ENCODE results near the gene CFAP68. TPM values are rescaled to one million over a fixed set of nuclear protein-coding genes. Genes with fewer than 3 reads are reported as not detected.
"Not testable (repeated sequence)": the region's sequence is repeated elsewhere in the genome, so short reads cannot be mapped to it uniquely, and the experiment has no call there.

The CFAP68 gene
- total RNA-seq, 1 donor from 2014 or later: 4.0 TPM

GRCh38 chr11:111870522-111870885 is 8.8 kb upstream of the CFAP68 start:
- no peak for DNase-seq (ENCODE audit: low read depth in 2 of 2)

- peak; percentile 86 to 88 for DNase-seq (ENCODE audit: low read depth in 2 of 2)
These were observed 8.3 kb upstream of the CFAP68 start, which contains the start of gene ALG9 for GRCh38 chr11:111870886-111871692. Gene ALG9, minus strand, starts transcription at chr11:111871581. Its CDS starts 99 bp downstream, at chr11:111871482.

GRCh38 chr11:111871693-111872161 is 7.6 kb upstream of the CFAP68 start:
- peak in 1 of 2 donors; percentile 20 for DNase-seq (ENCODE audit: low read depth in 2 of 2)

- peak in 1 of 2 donors; percentile 18 for DNase-seq (ENCODE audit: low read depth in 2 of 2)
These were observed 924 bp upstream of the CFAP68 start for GRCh38 chr11:111878385-111878848.

GRCh38 chr11:111879637-111879960 is 258 bp downstream of the CFAP68 start:
- no peak for DNase-seq (ENCODE audit: low read depth in 2 of 2)

- DNase-seq (ENCODE audit: low read depth in 2 of 2): no peak
These were observed 2.9 kb downstream of the CFAP68 start for GRCh38 chr11:111882202-111882601.

GRCh38 chr11:111885053-111885452 is 5.7 kb downstream of the CFAP68 start:
- not testable (repeated sequence) for DNase-seq (ENCODE audit: low read depth in 2 of 2)

GRCh38 chr11:111886032-111886431 is 6.7 kb downstream of the CFAP68 start:
- no peak for DNase-seq (ENCODE audit: low read depth in 2 of 2)

GRCh38 chr11:111886844-111887243 is 7.5 kb downstream of the CFAP68 start:
- DNase-seq (ENCODE audit: low read depth in 2 of 2): no peak

GRCh38 chr11:111905411-111905810 is 26.1 kb downstream of the CFAP68 start:
- DNase-seq (ENCODE audit: low read depth in 2 of 2): no peak

GRCh38 chr11:111906680-111907079 is 27.3 kb downstream of the CFAP68 start:
- DNase-seq (ENCODE audit: low read depth in 2 of 2): no peak

- DNase-seq (ENCODE audit: low read depth in 2 of 2): no peak
These were observed 29.4 kb downstream of the CFAP68 start for GRCh38 chr11:111908639-111909305.

GRCh38 chr11:111909378-111909777 is 30.0 kb downstream of the CFAP68 start:
- DNase-seq (ENCODE audit: low read depth in 2 of 2): no peak

GRCh38 chr11:111910676-111911562 is 31.6 kb downstream of the CFAP68 start:
- no peak for DNase-seq (ENCODE audit: low read depth in 2 of 2)

- DNase-seq (ENCODE audit: low read depth in 2 of 2): peak in 1 of 2 donors; percentile 38
These were observed 32.4 kb downstream of the CFAP68 start, which contains the start of gene CRYAB for GRCh38 chr11:111911563-111912401. Gene CRYAB, minus strand, starts transcription at chr11:111911770. Its CDS starts 46 bp downstream, at chr11:111911724.

GRCh38 chr11:111912535-111912934 is 33.2 kb downstream of the CFAP68 start, which contains the start of gene HSPB2:
Gene HSPB2, plus strand, starts transcription at chr11:111912734. Its CDS starts 96 bp downstream, at chr11:111912830.
- DNase-seq (ENCODE audit: low read depth in 2 of 2): no peak

- no peak for DNase-seq (ENCODE audit: low read depth in 2 of 2)
These were observed 33.9 kb downstream of the CFAP68 start for GRCh38 chr11:111913031-111913861.

GRCh38 chr11:111913997-111914396 is 34.7 kb downstream of the CFAP68 start:
- peak; percentile 55 to 68 for DNase-seq (ENCODE audit: low read depth in 2 of 2)

- DNase-seq (ENCODE audit: low read depth in 2 of 2): no peak
These were observed 37.4 kb downstream of the CFAP68 start for GRCh38 chr11:111916768-111917167.

- no peak for DNase-seq (ENCODE audit: low read depth in 2 of 2)
These were observed 38.0 kb downstream of the CFAP68 start for GRCh38 chr11:111917312-111917711.

Measured in lung microvascular endothelial cell (primary cell).